ENCODE data around the gene ATG2B. TPM values are rescaled to one million over a fixed set of nuclear protein-coding genes. Genes with fewer than 3 reads are reported as not detected.

Gene ATG2B
- total RNA-seq, 1 experiment from 2014 or later = 11.0 TPM

Other genes starting within 250 kb of the ATG2B start
- 21.6 and 28.2 TPM in 2 replicates for gene BDKRB2, start 158.5 kb downstream of the ATG2B start, total RNA-seq (2014; rRNA removed; shearing (Covaris generic))
- gene BDKRB1, start 107.1 kb downstream of the ATG2B start, total RNA-seq (2014; rRNA removed; shearing (Covaris generic)) = 0.34 and 10.3 TPM in 2 replicates
- gene GSKIP, start 185 bp upstream of the ATG2B start, total RNA-seq (2014; rRNA removed; shearing (Covaris generic)) = 41.5 and 45.0 TPM in 2 replicates
- not detected in 2 replicates for gene AK7, start 28.8 kb upstream of the ATG2B start, total RNA-seq (2014; rRNA removed; shearing (Covaris generic))
- gene PAPOLA, start 139.0 kb upstream of the ATG2B start, total RNA-seq (2014; rRNA removed; shearing (Covaris generic)) = 61.6 and 86.2 TPM in 2 replicates